BLaER1 treated with 17β-estradiol and CSF1 and Interleukin-3, amounts not matched to agents 10 nM and 100 nM (cell line): Measurements from ENCODE around the gene EDAR.

ENCODE experiments used
- H3K27ac ChIP-seq, 11 experiments: shearing (Covaris generic); formaldehyde crosslinking; 2 replicates each; pipeline ENCODE4 v1.8.1; 2022
- H3K27me3 ChIP-seq, 11 experiments: shearing (Covaris generic); formaldehyde crosslinking; 2 replicates each; pipeline ENCODE4 v1.8.1; 2022
- H3K36me3 ChIP-seq, 11 experiments: shearing (Covaris generic); formaldehyde crosslinking; 2 replicates each; pipeline ENCODE4 v1.8.1; 2022
- H3K4me1 ChIP-seq, 10 experiments: shearing (Covaris generic); formaldehyde crosslinking; 2 replicates each; pipeline ENCODE4 v1.8.1; 2022
- H3K4me2 ChIP-seq, 11 experiments: shearing (Covaris generic); formaldehyde crosslinking; 2 replicates each; pipeline ENCODE4 v1.8.1; 2022
- H3K4me3 ChIP-seq, 10 experiments: shearing (Covaris generic); formaldehyde crosslinking; 2 replicates each; pipeline ENCODE4 v1.8.1; 2022
- H3K9ac ChIP-seq, 11 experiments: shearing (Covaris generic); formaldehyde crosslinking; 2 replicates each; pipeline ENCODE4 v1.8.1; 2022
- H3K9me3 ChIP-seq, 11 experiments: shearing (Covaris generic); formaldehyde crosslinking; replicated peaks in 1 of 11; 2 replicates each; pipeline ENCODE4 v1.8.1; 2022
- H4K20me1 ChIP-seq, 11 experiments: shearing (Covaris generic); formaldehyde crosslinking; 2 replicates each; pipeline ENCODE4 v1.8.1; 2022
- Cebpa-rat ChIP-seq, 11 experiments: shearing (Covaris generic); IDR thresholded peaks; 2 replicates each; pipeline ENCODE4 v1.8.1; 2022

The EDAR gene

DNA sequence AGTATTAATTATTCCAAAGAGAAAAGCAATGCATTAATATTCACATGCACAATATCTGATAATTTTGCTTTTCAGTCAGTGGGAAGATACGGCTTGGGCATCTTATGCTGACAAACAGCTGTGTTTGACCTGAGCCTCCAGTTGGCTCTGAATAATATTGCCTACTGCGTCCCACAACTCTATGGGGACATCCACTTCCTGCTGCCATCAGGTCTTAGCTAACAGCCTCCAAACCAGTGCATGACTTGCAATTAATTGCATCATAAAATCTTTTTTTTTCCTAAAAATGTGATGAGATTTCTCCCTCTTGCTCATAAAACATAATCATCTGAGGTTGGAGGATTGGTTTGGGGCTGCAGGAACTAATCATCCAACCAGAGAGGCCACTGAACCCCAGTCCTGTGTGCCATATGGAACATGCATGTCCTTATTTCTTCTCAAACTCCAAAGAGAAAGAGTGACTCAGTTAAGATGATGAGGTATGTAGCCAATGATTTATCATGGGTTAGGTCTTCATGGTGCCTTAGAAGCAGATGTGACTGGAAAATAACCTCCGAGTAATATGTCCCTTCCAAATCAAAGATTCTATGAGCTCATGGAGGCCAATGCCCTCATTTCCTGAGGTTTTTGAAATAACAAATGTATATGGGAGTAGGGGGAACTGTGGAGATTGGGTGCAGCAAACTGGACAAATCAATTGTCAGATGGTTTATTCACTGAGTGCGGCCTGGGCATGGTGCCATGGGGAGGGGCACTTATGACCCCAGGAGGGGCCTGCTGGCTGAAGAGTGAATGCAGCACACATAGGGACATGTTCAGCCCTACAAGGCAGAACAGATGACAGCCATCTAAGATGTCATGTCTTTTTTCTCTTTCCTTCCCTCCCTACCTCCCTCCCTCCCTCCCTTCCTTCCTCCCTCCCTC is 39.4 kb downstream of the EDAR start:
- Histone ChIP-seq H3K27me3 (no peaks in the 10 kb centered on the region), H3K4me2 (peak overlapping the region in 7 of 11 experiments; percentile 0 to 23 (median 13); a peak in 4 of 22 replicates), H3K9ac (no peak overlapping the region), H3K9me3 (peaks cover 65 to 84% (median 74%) of the 10 kb centered on the region in 11 experiments), H3K27ac (peak overlapping the region in 8 of 11 experiments; percentile 33 to 64 (median 51); a peak in 12 of 22 replicates), H3K4me3 (no peak overlapping the region), H3K36me3 (peaks cover 0 to 5% (median 0%) of the 10 kb centered on the region in 11 experiments; a peak in 1 of 22 replicates), H3K4me1 (peaks cover 0 to 11% (median 8%) of the 10 kb centered on the region in 10 experiments; a peak in 8 of 20 replicates), H4K20me1 (no peaks in the 10 kb centered on the region)
- TF ChIP-seq Cebpa-rat (IDR thresholded peaks at IDR 0.05), result peak in 5 of 11 experiments; percentile 40 to 63 (median 53); a peak in 8 of 22 replicates

DNA sequence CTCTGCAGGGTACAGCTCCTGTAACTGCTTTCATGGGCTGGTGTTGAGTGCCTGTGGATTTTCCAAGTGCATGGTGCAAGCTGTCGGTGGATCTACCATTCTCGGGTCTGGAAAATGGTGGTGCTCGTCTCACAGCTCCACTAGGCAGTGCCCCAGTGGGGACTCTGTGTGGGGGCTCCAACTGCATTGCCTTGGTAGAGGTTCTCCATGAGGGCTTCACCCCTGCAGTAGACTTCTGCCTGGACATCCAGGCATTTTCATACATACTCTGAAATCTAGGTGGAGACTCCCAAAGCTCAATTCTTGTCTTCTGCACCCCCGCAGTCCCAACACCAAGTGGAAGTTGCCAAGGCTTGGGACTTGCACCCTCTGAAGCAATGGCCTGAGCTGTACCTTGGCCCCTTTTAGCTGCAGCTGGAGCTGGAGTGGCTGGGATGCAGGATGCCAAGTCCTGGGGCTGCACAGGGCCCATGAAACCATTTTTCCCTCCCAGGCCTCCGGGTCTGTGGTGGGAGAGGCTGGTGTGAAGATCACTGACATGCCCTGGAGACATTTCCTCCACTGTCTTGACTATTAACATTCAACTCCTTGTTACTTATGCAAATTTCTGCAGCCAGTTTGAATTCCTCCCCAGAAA is 41.6 kb downstream of the EDAR start:
- TF ChIP-seq Cebpa-rat (IDR thresholded peaks at IDR 0.05), result no peak
- Histone ChIP-seq H3K27ac (no peak overlapping the region), H3K4me3 (peak overlapping the region in 5 of 10 experiments; percentile 2 to 33 (median 7); a peak in 3 of 20 replicates), H4K20me1 (no peaks in the 10 kb centered on the region), H3K27me3 (no peaks in the 10 kb centered on the region), H3K4me1 (peaks cover 0 to 11% (median 8%) of the 10 kb centered on the region in 10 experiments; a peak in 8 of 20 replicates), H3K9ac (no peak overlapping the region), H3K36me3 (peaks cover 0 to 5% (median 0%) of the 10 kb centered on the region in 11 experiments; a peak in 1 of 22 replicates), H3K4me2 (no peak overlapping the region), H3K9me3 (peaks cover 54 to 71% (median 66%) of the 10 kb centered on the region in 11 experiments)

DNA sequence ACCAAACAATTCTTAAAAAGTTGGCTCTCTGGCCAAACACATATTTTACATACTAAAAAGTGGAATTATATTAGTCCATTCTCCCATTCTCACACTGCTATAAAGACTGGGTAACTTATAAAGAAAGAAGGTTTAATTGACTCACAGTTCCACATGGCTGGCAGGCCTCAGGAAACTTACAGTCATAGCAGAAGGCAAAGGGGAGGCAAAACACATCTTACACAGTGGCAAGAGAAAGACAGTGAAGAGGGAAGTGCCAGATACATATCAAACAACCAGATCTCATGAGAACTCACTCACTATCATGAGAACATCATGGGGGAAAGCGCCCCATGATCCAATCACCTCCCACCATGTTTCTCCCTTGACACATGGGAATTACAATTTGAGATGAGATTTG is 42.6 kb downstream of the EDAR start:
- peaks cover 44 to 62% (median 57%) of the 10 kb centered on the region in 11 experiments for H3K9me3 ChIP-seq
- peaks cover 0 to 5% (median 0%) of the 10 kb centered on the region in 11 experiments; a peak in 1 of 22 replicates for H3K36me3 ChIP-seq
- no peak for TF ChIP-seq Cebpa-rat (IDR thresholded peaks at IDR 0.05)
- no peak overlapping the region for H3K9ac ChIP-seq
- H4K20me1 ChIP-seq, result no peaks in the 10 kb centered on the region
- H3K27ac ChIP-seq, result no peak overlapping the region
- no peak overlapping the region for H3K4me2 ChIP-seq
- H3K27me3 ChIP-seq, result no peaks in the 10 kb centered on the region
- H3K4me1 ChIP-seq, result peaks cover 0 to 12% (median 8%) of the 10 kb centered on the region in 10 experiments; a peak in 9 of 20 replicates
- no peak overlapping the region for H3K4me3 ChIP-seq

DNA sequence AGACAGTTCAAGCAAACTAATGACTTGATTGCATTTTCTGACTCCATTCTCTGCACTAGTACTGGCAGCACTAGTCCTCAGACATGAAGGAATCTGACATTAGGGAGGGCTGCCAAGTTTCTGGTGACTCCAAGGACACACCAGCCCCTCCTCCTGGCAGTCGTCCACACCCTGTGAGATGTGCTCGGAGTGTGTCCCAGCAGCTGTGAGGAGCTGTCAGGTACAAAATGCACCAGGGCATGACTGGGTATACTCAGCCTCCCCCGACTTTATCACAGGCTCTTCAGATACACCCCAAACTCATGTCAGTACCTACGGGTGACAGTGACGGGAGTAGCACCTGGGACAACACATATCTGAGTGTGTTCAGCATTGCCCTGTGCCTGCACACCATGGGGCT is 43.1 kb downstream of the EDAR start:
- TF ChIP-seq Cebpa-rat (IDR thresholded peaks at IDR 0.05), result no peak
- Histone ChIP-seq H3K4me3 (no peak overlapping the region), H3K9ac (no peak overlapping the region), H3K27me3 (no peaks in the 10 kb centered on the region), H4K20me1 (no peaks in the 10 kb centered on the region), H3K9me3 (peaks cover 44 to 58% (median 53%) of the 10 kb centered on the region in 11 experiments), H3K36me3 (peaks cover 0 to 5% (median 0%) of the 10 kb centered on the region in 11 experiments; a peak in 1 of 22 replicates), H3K4me1 (peaks cover 0 to 14% (median 8%) of the 10 kb centered on the region in 10 experiments; a peak in 9 of 20 replicates), H3K27ac (no peak overlapping the region), H3K4me2 (no peak overlapping the region)

DNA sequence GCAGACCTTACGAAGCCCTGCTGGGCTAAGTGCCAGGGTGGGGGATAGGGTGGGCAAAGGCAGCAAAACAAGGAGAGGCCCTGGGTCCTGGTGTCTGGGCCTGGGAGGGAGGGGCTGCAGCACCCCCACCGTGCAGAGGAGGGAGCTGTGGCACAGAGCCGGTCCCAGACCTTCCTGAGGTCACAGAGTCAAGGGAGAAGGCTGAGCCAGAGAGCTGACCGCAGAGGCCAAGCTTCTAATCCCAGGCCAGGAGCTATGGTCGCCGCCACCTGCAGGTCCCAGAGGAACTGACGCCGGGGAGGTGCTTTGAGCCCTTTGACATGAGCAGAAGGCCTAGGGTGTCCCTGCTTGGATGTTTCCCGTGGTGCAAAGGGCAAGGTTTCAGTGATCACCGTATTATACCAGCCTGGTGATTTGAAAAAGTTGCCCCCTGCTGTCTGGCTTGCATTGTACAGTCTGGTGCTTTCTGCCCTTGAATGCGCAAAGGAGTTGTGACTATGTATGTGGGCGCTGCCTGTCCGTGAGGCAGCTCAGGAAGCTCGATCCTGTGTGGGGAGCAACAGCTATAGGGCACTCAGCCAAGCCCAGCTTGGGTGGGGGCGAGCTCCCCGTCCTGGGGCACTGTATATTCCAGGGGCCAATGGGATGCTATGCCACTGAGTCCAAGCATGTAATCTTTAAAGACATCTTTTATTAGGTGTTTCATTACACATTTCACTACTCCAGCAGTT is 44.3 kb downstream of the EDAR start:
- H3K36me3 ChIP-seq, result peaks cover 0 to 5% (median 0%) of the 10 kb centered on the region in 11 experiments; a peak in 1 of 22 replicates
- no peak overlapping the region for H3K4me3 ChIP-seq
- no peaks in the 10 kb centered on the region for H4K20me1 ChIP-seq
- peaks cover 44 to 52% (median 49%) of the 10 kb centered on the region in 11 experiments for H3K9me3 ChIP-seq
- no peak for TF ChIP-seq Cebpa-rat (IDR thresholded peaks at IDR 0.05)
- no peak overlapping the region for H3K27ac ChIP-seq
- peaks cover 0 to 14% (median 8%) of the 10 kb centered on the region in 10 experiments; a peak in 9 of 20 replicates for H3K4me1 ChIP-seq
- H3K4me2 ChIP-seq, result no peak overlapping the region
- no peaks in the 10 kb centered on the region for H3K27me3 ChIP-seq
- no peak overlapping the region for H3K9ac ChIP-seq

DNA sequence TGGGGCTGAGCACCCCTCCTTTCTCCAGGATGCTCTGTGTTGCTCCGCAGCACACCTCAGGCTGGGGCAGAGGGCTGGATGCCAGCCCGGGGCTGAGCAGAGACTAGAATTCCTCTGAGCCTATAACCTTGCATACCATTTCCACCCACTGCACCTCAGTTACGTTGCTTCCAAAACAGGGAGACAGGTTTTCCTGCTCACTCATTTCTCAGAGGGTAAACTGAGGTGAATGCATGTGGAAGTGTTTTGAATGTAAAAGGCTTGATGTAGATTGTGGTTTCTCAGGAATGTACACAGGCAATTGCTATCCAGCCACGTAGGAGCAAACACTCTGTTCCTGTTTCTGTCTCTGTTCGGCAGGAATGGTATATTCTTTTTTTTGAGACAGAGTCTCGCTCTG is 45.3 kb downstream of the EDAR start:
- no peak for TF ChIP-seq Cebpa-rat (IDR thresholded peaks at IDR 0.05)
- no peak overlapping the region for H3K4me3 ChIP-seq
- H3K27ac ChIP-seq, result no peak overlapping the region
- no peak overlapping the region for H3K4me2 ChIP-seq
- no peaks in the 10 kb centered on the region for H4K20me1 ChIP-seq
- no peak overlapping the region for H3K9ac ChIP-seq
- H3K9me3 ChIP-seq, result peaks cover 39 to 42% (median 41%) of the 10 kb centered on the region in 11 experiments
- peaks cover 0 to 8% (median 0%) of the 10 kb centered on the region in 10 experiments; a peak in 4 of 20 replicates for H3K4me1 ChIP-seq
- no peaks in the 10 kb centered on the region for H3K27me3 ChIP-seq
- H3K36me3 ChIP-seq, result peaks cover 0 to 5% (median 0%) of the 10 kb centered on the region in 11 experiments; a peak in 1 of 22 replicates

DNA sequence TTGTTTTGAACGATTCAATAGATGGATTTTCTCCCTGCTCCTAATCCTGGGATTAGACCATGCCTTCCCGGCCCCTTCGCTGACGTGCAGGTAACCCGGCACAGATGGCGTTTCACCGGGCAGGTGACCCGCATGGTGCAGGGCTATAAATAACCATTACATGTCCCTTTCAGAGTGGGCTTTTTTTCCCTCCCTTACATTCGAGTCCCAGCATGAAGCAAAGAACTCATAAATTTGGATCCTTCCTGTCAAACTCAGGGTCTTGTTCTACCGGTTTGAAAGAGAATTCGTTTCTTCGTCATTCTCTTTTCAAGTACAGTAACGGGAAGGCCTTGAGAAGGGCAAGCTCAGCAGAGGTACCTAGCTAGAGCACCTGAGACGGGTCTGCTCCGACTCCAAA is 46.1 kb downstream of the EDAR start:
- Histone ChIP-seq H3K9me3 (peaks cover 30 to 33% (median 33%) of the 10 kb centered on the region in 11 experiments), H3K4me1 (peaks cover 5 to 15% (median 7%) of the 10 kb centered on the region in 10 experiments; a peak in 16 of 20 replicates), H3K4me2 (no peak overlapping the region), H3K36me3 (peaks cover 0 to 5% (median 0%) of the 10 kb centered on the region in 11 experiments; a peak in 1 of 22 replicates), H3K27ac (no peak overlapping the region), H3K4me3 (no peak overlapping the region), H4K20me1 (no peaks in the 10 kb centered on the region), H3K9ac (no peak overlapping the region), H3K27me3 (no peaks in the 10 kb centered on the region)
- TF ChIP-seq Cebpa-rat (IDR thresholded peaks at IDR 0.05), result no peak

DNA sequence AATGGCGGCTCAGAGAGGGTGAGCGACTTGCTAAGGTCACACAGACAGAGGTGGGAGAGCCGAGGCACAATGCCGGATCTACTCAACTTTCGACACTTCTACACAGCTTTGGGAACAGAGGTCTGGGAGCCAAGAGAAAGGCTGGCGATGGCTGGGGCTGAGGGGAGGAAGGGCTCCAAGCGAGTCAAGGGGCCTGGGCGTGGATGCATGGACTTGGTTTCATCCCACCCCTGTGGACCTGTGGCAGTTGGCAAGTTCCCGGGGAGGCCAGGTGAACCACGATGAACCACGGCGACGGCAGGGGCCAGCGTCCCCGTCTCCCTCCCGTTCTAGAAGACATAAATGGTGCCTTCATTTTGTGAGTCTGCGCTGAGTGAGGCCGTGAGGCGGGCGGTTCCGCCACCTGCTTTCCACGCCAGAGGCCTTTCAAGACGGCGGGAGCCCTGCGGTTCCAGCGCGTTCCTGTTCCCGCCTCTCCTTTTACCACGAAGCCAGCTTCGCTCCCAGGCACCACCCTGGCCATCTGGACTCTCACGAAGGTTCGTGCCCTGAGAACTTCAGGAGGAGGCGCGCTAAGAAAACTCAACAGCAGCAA is 46.7 kb downstream of the EDAR start:
- Histone ChIP-seq H3K36me3 (peaks cover 0 to 4% (median 0%) of the 10 kb centered on the region in 11 experiments; a peak in 1 of 22 replicates), H3K27ac (no peak overlapping the region)

More for the DNA sequence above, 46.7 kb downstream of the EDAR start:
- TF ChIP-seq Cebpa-rat (IDR thresholded peaks at IDR 0.05), result no peak
- Histone ChIP-seq H3K9me3 (peaks cover 24 to 28% (median 27%) of the 10 kb centered on the region in 11 experiments), H3K9ac (no peak overlapping the region), H3K4me3 (no peak overlapping the region), H3K4me1 (peaks cover 6 to 20% (median 11%) of the 10 kb centered on the region in 10 experiments; a peak in 16 of 20 replicates), H3K27me3 (no peaks in the 10 kb centered on the region), H4K20me1 (no peaks in the 10 kb centered on the region), H3K4me2 (no peak overlapping the region)
